Activated T-cell treated with anti-CD3 and anti-CD28 coated beads for 1 hour (primary cell): ENCODE results near the gene STRIP1.
A peak's percentile ranks its signal among the peaks of the same experiment; 100 is the strongest.

Experiments used
- DNase-seq: peaks from one replicate; pipeline ENCODE4 v3.0.0-alpha.2; 2020; ENCODE audit warnings: low read depth

STRIP1 gene, protein sequence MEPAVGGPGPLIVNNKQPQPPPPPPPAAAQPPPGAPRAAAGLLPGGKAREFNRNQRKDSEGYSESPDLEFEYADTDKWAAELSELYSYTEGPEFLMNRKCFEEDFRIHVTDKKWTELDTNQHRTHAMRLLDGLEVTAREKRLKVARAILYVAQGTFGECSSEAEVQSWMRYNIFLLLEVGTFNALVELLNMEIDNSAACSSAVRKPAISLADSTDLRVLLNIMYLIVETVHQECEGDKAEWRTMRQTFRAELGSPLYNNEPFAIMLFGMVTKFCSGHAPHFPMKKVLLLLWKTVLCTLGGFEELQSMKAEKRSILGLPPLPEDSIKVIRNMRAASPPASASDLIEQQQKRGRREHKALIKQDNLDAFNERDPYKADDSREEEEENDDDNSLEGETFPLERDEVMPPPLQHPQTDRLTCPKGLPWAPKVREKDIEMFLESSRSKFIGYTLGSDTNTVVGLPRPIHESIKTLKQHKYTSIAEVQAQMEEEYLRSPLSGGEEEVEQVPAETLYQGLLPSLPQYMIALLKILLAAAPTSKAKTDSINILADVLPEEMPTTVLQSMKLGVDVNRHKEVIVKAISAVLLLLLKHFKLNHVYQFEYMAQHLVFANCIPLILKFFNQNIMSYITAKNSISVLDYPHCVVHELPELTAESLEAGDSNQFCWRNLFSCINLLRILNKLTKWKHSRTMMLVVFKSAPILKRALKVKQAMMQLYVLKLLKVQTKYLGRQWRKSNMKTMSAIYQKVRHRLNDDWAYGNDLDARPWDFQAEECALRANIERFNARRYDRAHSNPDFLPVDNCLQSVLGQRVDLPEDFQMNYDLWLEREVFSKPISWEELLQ

DNA sequence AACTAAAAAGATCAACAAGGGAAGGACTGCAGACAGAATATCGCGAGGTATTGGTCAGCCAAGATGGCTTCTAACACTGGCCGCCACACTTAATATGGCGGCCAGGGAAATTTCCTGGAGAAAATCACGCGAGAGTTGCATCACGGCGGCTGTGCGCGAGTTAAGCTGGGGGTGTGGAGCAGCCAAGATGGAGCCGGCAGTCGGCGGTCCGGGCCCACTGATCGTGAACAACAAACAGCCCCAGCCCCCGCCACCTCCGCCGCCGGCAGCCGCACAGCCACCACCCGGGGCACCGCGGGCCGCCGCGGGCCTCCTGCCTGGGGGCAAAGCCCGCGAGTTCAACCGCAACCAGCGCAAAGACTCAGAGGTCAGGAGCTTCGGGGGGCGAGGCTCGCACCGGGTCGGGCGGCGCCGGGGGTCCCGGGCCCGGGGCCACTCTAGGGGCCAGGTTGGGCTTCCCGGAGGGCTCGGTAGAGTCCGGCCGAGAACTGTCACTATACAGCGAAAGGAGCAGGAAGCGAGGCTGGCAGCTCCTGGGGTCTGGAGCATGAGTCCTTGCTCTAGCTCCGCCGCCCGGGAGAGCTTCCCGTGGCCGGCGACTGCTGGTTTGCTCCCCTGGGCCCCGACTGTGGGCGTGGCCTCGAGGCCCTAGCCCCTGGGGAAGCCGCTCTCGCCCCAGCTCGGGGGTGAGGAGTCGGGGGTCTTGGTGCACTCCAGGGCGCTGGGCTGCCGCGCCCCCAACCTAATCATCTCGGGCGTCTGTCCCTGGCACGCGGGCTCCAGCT lies at the start of gene STRIP1:
TSS of gene STRIP1 (plus strand) at position 174 of the 785 bp plus-strand sequence. CDS start at position 188, 14 bp downstream.
- DNase-seq, result peak; percentile 81

DNA sequence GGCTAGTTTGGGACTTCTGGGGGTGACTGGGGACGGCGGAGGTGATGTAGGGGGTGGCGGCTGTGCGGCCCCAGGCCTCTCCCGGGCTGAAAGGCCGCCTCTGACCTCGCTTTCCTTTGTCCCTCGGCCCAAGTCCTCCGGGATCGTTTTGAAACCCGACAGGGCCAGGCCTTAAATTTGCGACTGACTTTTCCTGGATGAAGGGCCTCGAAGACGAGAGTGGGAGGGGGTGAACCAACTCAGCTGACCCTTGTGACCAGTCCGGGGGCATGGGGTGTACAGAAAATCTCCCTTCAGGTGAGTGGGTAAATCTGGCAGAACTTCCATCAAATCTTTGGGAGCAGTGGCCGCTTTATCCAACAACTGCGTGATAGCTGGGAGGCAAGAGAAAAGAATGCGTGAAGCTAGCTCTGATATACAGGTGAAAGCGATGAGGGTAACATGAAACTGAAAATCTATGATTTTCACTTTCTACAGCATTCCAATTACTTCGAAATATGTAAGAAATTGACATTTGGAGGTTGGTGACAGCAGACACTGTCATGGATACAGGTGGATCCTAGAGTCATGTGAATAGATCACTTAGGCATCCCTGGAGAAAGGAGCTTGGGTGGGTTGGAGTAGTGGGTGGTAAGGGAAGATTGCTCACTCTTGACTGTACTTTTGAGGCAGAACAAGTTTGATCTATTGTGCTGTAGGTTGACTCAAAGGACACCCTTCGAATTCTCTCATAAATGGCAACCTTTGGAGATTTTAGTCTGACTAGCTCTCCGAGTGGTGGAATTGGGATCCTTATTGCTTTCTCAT lies 49.0 kb upstream of the STRIP1 start:
- DNase-seq, result no peak

DNA sequence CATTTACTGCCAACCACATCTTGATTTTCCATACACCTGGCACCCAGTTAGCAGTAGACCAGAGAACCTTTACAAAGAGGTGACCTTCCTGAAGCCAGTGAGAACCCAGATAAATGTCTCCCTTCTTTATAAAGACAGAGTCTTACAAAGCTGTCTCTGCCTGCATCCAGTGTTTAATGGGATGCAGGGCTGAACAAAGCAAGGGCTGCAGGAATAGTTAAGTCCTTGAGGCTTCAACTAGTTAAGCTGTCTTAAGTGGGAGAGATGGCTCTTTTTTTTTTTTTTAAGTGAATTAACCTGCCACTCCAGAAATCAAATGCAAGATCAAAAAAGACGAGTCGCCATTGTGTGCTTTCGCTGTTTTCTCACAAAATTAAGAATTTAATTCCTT lies 48.4 kb upstream of the STRIP1 start:
- no peak for DNase-seq

DNA sequence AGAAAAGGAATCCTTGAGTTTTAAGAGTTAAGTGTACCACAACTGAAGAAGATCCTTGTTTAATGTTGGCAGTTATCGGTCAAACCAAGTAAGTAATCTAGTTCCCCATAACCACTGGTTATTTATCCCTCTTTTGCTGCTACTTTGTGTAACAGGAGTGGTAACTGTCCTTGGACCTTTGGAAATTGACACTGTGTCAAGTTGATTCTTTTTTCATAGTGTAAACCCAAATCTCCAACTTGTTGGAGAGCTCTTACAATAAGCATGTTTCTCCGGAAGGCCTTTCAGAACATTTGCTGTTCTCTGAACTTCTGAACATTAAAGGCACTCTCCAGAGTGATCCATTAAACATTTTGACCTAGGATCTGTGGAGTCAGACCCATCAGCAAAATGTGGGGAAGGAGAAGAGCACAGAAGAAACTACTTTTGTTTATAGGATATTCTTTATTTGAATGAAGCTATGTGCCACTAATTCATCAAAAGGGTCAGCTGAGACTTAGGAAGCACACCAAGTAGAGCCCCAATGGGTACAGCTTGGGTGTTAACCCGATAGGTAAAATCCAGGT lies 46.0 kb upstream of the STRIP1 start:
- no peak for DNase-seq

DNA sequence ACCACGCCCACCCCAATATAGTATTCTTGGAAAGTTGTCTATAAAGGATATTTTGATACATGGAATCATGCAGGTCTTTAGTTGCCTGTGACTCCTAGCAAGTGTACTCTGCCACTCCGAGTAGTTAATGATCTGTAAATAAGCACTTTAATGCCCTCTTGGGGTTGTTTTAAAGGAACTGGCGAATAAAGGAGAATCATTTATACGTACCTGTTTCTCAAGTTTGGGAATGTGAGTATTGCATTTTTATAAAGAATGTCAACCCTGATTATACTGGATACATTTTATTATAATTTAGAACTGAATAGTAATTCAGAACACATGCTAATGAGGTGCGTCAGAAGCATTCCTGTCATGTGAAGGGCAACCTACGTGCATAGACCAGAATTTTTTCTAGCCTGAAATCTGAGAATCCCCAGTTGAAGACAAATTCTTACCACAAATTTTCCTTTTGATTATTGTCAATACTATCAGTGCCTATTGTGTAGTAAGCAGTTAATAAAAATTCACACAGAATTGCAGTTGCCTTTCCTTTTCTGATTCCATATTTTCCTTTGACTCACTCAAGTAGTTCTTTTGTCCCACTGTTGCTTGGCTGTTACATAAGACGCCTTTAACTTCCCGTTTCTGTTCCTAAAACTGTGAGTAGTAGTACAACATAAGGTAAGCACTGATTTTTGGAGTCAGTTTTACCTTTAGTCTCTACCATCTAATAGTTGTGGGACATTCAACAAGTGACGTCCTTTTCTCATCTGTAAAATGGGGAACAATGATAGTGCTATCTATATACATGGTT lies 44.7 kb upstream of the STRIP1 start:
- no peak for DNase-seq

DNA sequence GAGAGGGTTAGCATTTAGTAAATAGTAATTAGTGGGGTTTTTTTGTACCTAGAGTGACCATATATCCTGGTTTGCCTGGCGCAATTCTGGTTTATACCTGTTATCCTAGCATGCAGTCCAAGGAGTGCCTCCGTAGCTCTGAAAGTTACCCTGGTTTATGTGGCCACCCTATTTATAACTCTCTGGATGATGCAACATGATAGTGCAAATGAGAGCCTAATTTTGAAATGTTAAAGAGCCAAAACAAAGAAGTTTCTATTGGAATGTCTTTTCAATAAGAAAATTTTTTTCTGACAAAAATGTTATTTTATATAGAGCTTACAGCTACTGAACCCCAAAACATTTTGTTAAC lies 44.1 kb upstream of the STRIP1 start:
- DNase-seq, result no peak

DNA sequence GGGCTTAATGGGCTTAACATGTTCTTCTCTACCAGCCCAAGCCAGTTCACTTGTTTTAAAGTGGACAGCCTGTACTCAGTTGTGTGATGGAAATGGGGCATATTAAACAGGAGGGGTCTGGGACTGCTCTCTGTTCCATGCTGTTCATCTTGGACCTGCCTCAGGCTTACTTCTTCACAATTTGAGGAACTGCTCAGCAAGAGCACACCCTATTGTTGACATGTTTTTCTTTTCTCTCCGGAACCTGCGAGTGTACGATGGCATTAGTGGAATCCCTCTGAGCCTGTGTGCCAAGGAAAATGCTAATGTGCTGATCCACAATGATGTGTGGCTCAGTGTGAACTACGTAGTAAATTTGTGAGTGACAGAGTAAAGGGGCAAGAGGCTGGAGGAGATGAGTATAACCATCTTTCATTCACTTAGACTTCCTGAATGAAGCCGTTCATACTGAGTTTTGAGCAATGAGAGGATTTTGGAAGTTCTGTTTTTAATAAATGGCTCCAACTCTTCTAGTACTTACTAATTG lies 43.0 kb upstream of the STRIP1 start:
- DNase-seq, result no peak

DNA sequence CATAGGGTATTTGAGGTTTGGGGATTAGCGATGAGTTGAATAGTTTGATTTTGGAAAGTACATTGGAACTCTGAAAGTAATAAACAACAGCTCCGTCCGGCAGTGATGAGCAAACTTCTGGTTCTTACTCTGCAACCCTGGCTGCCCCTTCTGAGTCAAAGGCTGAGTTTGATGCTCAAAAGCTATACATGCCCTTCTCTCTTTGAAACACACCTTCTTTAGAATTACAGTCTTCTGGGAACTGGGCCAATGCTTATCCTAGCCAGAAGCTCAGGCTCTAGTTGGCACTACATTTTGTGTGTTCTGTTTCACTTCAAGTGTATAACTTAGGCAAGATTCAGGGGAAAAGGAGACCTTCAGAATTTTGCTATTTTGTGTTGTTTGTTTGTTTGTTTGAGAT lies 40.5 kb upstream of the STRIP1 start:
- no peak for DNase-seq

DNA sequence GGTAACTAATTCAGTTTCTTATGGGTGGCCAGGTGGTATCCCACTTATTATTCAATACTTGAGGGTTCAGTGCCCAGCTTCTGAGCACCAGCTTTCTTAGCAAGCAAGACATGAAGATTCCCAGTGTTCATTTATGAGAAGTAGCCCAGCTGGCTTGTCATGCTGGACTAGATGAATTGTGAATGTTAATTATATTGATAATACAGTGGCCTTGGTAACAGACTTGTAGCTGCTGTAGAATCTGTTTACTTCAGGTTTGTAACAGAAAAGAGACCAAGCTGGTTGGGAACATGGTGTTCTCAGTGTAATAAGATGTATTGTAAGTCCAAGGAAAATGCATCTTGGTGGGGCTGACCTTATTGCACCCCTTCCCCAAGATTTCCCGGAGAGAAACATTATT lies 39.8 kb upstream of the STRIP1 start:
- no peak for DNase-seq

DNA sequence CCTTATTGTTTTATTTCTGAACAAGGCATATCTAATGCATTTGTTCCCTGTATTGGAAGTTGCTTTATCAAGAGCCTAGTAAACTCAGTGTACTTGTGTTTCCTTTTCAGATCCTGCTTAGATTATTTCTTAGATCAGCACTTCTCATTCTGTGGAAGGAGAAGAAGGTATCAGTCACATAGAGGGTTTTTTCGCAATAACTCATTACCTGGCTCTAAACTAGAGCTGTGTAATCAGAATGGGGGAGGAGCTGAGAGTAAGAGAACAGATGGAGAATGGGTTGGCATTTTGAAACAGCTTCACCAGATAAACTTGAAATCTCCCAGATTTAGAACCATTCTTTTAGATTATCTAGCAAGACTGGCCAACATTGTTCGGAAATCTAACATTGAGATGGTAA lies 38.9 kb upstream of the STRIP1 start:
- no peak for DNase-seq

DNA sequence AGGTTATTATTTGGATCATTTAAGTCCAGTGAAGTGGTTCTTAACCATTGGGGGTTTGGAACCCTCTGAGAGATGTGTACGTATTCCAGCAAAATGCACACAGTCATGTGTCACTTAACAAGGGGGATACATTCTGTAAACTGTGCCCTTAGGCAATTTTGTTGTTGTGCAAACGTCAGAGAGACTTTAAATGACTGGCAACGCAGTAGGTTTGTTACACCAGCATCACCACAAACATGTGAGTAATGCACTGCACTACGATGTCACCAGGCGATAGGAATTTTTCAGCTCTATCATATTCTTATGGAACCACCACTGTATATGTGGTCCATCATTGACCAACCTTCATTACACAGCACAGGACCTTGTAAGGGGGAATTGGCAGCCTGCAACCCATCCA lies 37.9 kb upstream of the STRIP1 start:
- DNase-seq, result no peak

DNA sequence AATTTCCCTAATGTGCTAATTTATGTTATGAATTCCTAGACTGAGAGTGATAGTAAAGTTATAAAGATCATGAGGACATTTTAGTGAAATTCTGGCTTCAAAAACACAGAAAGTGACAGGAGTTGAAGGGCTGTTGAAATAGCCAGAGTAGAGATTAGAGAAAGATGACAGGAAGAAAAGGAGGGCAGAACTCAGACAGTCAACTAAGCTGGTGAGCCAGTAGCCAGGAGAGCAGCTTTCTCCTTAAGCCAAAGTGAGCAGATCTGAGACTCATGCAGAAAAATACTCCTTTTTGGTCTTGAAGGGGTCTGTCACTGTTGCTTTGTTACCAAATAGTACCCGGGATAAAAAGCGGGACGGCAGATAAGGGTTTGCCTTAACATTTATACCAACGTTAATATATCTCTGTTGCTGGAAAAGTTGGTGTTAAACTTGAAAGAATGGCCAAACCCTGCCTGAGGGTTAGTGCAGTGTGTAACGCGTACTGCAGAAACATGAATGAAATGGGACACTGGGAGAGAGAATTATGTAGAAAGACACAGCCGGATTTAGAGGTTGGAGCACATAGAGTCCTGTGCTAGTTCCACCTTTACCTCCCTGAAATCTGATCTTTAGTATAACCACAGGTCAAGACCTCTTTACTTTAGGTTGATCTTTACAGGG lies 37.1 kb upstream of the STRIP1 start:
- no peak for DNase-seq

DNA sequence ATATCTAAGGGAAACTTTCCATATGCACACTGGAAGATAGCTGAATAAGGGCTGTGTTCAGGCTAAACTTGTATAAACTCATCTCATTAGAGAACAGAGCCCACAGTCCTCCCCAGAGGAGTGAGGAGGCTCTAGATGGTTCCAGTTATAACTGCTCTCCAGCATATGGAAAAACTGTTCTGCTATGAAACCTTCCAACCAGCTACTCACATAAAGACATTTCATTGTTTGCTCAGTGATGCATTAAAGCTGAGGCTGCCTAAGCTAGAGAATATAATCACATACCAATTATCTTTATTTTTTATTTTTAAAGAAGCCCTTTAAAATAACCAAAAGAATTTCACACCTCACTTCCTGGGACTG lies 36.6 kb upstream of the STRIP1 start:
- no peak for DNase-seq

DNA sequence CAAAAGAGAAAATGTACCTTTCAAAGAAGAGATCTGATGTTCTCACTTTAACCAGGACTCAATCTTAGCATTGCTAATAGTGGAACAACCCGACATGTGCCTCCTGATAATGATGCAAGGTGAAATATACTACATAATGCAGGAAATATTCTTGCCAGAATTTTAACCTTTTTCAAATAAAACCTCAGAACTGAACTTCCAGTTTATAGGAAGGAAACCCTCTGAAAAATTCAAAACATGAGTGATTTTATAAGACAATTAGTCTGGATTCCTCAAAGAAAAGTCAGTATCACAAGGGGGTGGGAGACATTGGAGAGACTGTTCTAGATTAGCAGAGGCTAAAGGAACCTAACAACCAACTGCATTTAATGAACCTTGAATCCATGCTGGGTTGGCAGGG lies 31.7 kb upstream of the STRIP1 start:
- DNase-seq, result no peak

DNA sequence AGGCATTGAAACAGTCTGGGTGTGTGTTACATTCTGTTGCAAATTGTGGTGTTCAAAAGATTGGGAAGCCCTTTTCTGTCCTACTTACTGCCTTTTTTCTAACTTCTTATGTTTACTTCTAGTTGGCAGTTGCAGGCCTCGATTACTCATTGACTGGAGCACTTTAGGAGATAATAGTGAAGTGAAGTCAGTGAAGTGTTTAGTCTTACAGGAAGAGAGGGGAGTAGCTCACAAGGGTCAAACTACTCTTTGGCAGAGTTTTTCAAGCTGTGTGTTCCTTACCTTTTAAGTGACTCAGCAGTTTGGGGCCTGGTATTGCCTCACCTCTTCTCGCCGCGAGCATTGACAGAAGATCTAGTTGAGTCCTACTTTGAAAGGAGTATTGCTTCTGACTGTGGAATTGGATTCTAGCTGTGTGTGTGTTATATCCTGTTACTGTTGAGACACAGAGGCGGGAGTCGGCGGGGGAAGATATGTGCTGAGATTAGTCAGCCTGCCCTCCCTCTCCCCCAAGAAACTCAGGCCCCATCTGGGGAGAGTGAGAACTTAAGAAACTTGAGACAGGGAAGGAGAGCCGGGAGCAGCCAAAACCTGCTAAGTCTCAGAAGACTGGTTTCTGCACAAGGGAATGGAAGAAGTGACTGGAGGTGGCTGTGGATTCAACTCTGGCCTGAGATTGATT lies 30.5 kb upstream of the STRIP1 start:
- DNase-seq, result no peak

DNA sequence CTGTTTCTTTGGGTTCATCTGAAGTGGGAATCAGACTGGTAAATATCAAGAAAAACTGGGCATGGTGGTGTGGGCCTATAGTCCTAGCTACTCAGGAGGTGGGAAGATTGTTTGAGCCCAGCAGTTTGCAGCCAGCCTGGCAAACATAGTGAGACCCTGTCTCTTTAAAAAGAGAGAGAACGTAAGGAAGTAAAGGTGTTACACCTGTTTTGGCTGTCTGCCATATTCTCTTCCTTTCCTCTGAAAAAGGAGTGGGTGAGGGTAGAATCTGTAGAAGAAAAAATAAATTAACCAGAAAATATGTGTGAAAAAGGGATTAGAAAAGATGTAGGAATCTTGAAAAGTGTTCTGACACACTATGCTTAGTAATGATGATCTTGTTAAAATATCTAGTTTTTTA lies 29.8 kb upstream of the STRIP1 start:
- no peak for DNase-seq

DNA sequence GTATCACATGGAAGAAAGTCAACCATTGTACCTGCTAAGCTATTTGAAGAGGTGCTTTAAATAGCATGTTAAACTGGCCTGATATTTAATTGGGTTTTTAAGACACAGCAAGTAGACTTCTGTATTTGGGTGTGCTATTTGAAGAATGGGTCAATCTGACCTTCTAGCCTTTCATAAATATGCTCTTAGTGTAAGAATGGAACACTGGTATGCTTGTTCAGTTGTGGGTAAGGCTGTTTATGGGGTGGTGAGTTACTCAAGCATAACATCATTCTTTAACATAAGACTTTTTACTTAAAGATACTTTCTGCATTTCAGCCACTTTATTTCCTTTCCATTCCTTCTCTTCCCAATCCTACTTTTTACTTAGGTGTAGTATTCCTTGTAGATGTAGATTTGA lies 28.5 kb upstream of the STRIP1 start:
- DNase-seq, result no peak

DNA sequence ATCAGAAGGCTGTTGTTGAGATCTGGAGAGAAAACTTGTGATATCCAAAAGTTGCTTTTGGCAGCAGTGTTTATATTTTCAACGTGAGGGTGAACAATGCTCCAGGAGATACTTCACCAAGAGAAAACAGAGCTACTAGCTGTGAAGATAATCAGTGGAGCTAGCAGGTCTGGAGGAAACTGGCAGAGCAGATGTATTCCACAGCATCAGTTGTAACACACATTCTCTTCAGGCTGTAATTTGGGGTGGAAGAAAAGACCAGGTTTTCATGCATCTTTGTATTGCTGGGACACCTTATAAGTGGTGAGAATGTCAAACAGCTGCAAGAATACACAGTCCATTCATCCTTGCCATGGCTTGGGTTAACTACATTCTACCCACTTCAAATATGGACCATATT lies 27.9 kb upstream of the STRIP1 start:
- no peak for DNase-seq
